ENCODE results near the gene CHD6.

GRCh38 chr20:41390889-41391288, 227.3 kb downstream of the CHD6 start:
- TF ChIP-seq, protein P1, sequence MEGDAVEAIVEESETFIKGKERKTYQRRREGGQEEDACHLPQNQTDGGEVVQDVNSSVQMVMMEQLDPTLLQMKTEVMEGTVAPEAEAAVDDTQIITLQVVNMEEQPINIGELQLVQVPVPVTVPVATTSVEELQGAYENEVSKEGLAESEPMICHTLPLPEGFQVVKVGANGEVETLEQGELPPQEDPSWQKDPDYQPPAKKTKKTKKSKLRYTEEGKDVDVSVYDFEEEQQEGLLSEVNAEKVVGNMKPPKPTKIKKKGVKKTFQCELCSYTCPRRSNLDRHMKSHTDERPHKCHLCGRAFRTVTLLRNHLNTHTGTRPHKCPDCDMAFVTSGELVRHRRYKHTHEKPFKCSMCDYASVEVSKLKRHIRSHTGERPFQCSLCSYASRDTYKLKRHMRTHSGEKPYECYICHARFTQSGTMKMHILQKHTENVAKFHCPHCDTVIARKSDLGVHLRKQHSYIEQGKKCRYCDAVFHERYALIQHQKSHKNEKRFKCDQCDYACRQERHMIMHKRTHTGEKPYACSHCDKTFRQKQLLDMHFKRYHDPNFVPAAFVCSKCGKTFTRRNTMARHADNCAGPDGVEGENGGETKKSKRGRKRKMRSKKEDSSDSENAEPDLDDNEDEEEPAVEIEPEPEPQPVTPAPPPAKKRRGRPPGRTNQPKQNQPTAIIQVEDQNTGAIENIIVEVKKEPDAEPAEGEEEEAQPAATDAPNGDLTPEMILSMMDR (IDR thresholded peaks at IDR 0.05): no peak
- TF ChIP-seq POLR2A (IDR thresholded peaks at IDR 0.05): no peak

All from prostate gland (tissue), 2 donors.